Osteoblast (primary cell): ENCODE measurements around the gene FADS2. TPM values are rescaled to one million over a fixed set of nuclear protein-coding genes. Genes with fewer than 3 reads are reported as not detected.

Experiments
- DNase-seq: peaks from one replicate; pipeline ENCODE4 v3.0.0; 2011; ENCODE audit warnings: low spot score, mixed read lengths; ENCODE audit not compliant: insufficient read length; ENCODE audit errors: missing footprints
- H2AFZ ChIP-seq: 2 replicates; pipeline ENCODE4 v1.6.0; 2011; ENCODE audit warnings: mild to moderate bottlenecking, low read length
- H3K27ac ChIP-seq: 2 replicates; pipeline ENCODE4 v1.5.1; 2011; ENCODE audit warnings: mild to moderate bottlenecking, low read depth, low read length, moderate library complexity
- H3K27me3 ChIP-seq: 2 replicates; pipeline ENCODE4 v1.6.0; 2012; ENCODE audit warnings: mild to moderate bottlenecking, control low read depth, inconsistent platforms, low read length, moderate library complexity; ENCODE audit not compliant: insufficient read depth
- H3K36me3 ChIP-seq: 2 replicates; pipeline ENCODE4 v1.5.1; 2011; ENCODE audit warnings: mild to moderate bottlenecking, low read length, control low read depth, moderate library complexity; ENCODE audit not compliant: insufficient read depth
- H3K4me1 ChIP-seq: 2 replicates; pipeline ENCODE4 v1.5.1; 2011; ENCODE audit warnings: mild to moderate bottlenecking, low read length, control low read depth, moderate library complexity; ENCODE audit not compliant: insufficient read depth
- H3K4me2 ChIP-seq: 2 replicates; pipeline ENCODE4 v1.6.0; 2011; ENCODE audit warnings: mild to moderate bottlenecking, low read length; ENCODE audit not compliant: insufficient read depth
- H3K4me3 ChIP-seq: fragments of 200-600 bp; sonication (generic); 3 replicates; pipeline ENCODE4 v1.5.1; 2012; ENCODE audit warnings: mild to moderate bottlenecking, low read length, inconsistent platforms; ENCODE audit not compliant: insufficient read depth
- H3K79me2 ChIP-seq: 2 replicates; pipeline ENCODE4 v1.6.0; 2012; ENCODE audit warnings: mild to moderate bottlenecking, low read length, control low read depth, inconsistent platforms; ENCODE audit not compliant: insufficient read depth
- H3K9me3 ChIP-seq: 2 replicates; pipeline ENCODE4 v1.5.1; 2011; ENCODE audit warnings: low read depth, low read length, control low read depth
- H4K20me1 ChIP-seq: 2 replicates; pipeline ENCODE4 v1.6.0; 2012; ENCODE audit warnings: mild to moderate bottlenecking, low read length, control low read depth; ENCODE audit not compliant: insufficient read depth
- CTCF ChIP-seq: IDR thresholded peaks from 2 replicates; pipeline ENCODE4 v1.5.1; 2011; ENCODE audit warnings: mild to moderate bottlenecking, low read depth, low read length, moderate library complexity; ENCODE audit errors: extremely low read depth
- total RNA-seq: library from RNA; depleted of rRNA; stranded (reverse); fragments of >200 nt; gene quantifications from 2 replicates; pipeline ENCODE4 v1.2.3, GENCODE V29; 2012

Gene FADS2
- total RNA-seq, 1 donor, result 275 TPM

GRCh38 chr11:61851113-61851899 lies 23.2 kb downstream of the FADS2 start:
- no peaks in the 10 kb centered on the region for H3K79me2 ChIP-seq
- no peaks in the 10 kb centered on the region for H4K20me1 ChIP-seq
- no peaks in the 10 kb centered on the region for H3K4me1 ChIP-seq
- peaks cover 31% of the 10 kb centered on the region for H3K36me3 ChIP-seq
- H3K9me3 ChIP-seq, result no peaks in the 10 kb centered on the region
- TF ChIP-seq CTCF, result no peak
- H3K27me3 ChIP-seq, result no peaks in the 10 kb centered on the region
- no peak overlapping the region for H3K4me2 ChIP-seq
- DNase-seq, result peak; percentile 36
- H3K4me3 ChIP-seq, result no peak overlapping the region
- no peak overlapping the region for H3K27ac ChIP-seq
- no peak overlapping the region for H2AFZ ChIP-seq

- H3K36me3 ChIP-seq, result peaks cover 31% of the 10 kb centered on the region
- no peak overlapping the region for H2AFZ ChIP-seq
- H3K4me3 ChIP-seq, result no peak overlapping the region
- H3K4me2 ChIP-seq, result no peak overlapping the region
- no peaks in the 10 kb centered on the region for H3K27me3 ChIP-seq
- no peak for TF ChIP-seq CTCF
- H3K4me1 ChIP-seq, result no peaks in the 10 kb centered on the region
- H3K9me3 ChIP-seq, result no peaks in the 10 kb centered on the region
- no peaks in the 10 kb centered on the region for H4K20me1 ChIP-seq
- no peak overlapping the region for H3K27ac ChIP-seq
- peak; percentile 66 for DNase-seq
- H3K79me2 ChIP-seq, result no peaks in the 10 kb centered on the region
These were observed 23.8 kb downstream of the FADS2 start for GRCh38 chr11:61851900-61852295.

GRCh38 chr11:61853698-61854169 lies 25.6 kb downstream of the FADS2 start:
- no peak for DNase-seq
- no peak overlapping the region for H3K4me3 ChIP-seq
- no peak overlapping the region for H3K4me2 ChIP-seq
- no peaks in the 10 kb centered on the region for H3K79me2 ChIP-seq
- no peaks in the 10 kb centered on the region for H4K20me1 ChIP-seq
- no peak overlapping the region for H2AFZ ChIP-seq
- no peaks in the 10 kb centered on the region for H3K27me3 ChIP-seq
- TF ChIP-seq CTCF, result no peak
- H3K4me1 ChIP-seq, result no peaks in the 10 kb centered on the region
- no peaks in the 10 kb centered on the region for H3K9me3 ChIP-seq
- no peak overlapping the region for H3K27ac ChIP-seq
- H3K36me3 ChIP-seq, result peaks cover 20% of the 10 kb centered on the region

DNA sequence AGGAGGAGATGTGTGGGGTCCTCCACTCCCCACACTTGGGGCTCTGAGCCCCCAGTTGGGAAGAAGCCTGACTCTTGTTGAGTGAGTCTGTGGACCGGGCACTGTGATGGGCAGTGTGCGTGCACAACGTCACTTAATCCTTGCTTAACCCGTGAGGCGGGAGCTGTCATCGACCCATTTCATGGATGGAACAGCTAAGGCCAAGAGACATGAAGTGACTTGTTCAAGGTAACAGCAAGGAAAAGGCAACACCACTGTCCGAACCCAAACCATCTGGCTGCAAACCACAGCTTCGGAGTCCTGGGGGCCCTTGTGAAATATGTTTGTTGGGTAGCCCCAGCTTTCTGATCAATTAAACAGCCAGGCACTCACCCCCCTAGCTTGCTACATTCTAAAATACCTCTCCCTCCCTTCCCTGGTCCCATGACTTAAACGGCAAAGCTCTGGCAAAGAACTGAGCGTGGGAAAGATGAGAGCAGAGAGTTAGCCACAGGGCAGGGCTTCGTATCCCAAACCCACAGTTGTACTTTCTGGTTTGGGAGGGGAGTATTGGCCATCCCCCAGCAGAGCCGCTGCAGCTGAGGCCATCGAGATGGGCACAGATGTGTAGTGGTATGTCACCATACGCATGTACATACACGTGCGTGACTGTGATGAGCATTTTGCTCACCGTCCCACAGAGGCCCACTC lies 26.3 kb downstream of the FADS2 start:
- no peaks in the 10 kb centered on the region for H4K20me1 ChIP-seq

More for the DNA sequence above, 26.3 kb downstream of the FADS2 start:
- no peaks in the 10 kb centered on the region for H3K79me2 ChIP-seq
- H2AFZ ChIP-seq, result no peak overlapping the region
- peak; percentile 23 for DNase-seq
- no peak overlapping the region for H3K4me3 ChIP-seq
- no peaks in the 10 kb centered on the region for H3K27me3 ChIP-seq
- no peak overlapping the region for H3K4me2 ChIP-seq
- no peaks in the 10 kb centered on the region for H3K9me3 ChIP-seq
- no peak for TF ChIP-seq CTCF
- no peaks in the 10 kb centered on the region for H3K4me1 ChIP-seq
- H3K27ac ChIP-seq, result no peak overlapping the region
- peaks cover 22% of the 10 kb centered on the region for H3K36me3 ChIP-seq
